ENCODE measurements around the gene NUP153.
A peak's percentile ranks its signal among the peaks of the same experiment; 100 is the strongest.
"Not testable (repeated sequence)": the region's sequence is repeated elsewhere in the genome, so short reads cannot be mapped to it uniquely, and the experiment has no call there.

NUP153 gene

GRCh38 chr6:17714177-17714576 lies 7.5 kb upstream of the NUP153 start:
- peaks cover 12% of the 10 kb centered on the region for H3K4me1 ChIP-seq (ENCODE audit: insufficient read depth, poor library complexity, severe bottlenecking)
- no peaks in the 10 kb centered on the region for H3K36me3 ChIP-seq (ENCODE audit: low read depth)
- ATAC-seq (ENCODE audit: low read depth) (no peak), DNase-seq (ENCODE audit: low spot score) (no peak)
- no peak for TF ChIP-seq CTCF (IDR thresholded peaks at IDR 0.05; ENCODE audit: poor library complexity, severe bottlenecking)
- peak overlapping the region; percentile 23 for H3K27ac ChIP-seq (ENCODE audit: poor library complexity, severe bottlenecking)
- H3K9me3 ChIP-seq (ENCODE audit: severe bottlenecking) = no peaks in the 10 kb centered on the region
- no peak overlapping the region for H3K4me3 ChIP-seq (ENCODE audit: severe bottlenecking)
- H3K27me3 ChIP-seq (ENCODE audit: insufficient read depth, poor library complexity, severe bottlenecking) = no peaks in the 10 kb centered on the region

- TF ChIP-seq CTCF (IDR thresholded peaks at IDR 0.05; ENCODE audit: poor library complexity, severe bottlenecking) = no peak
- ATAC-seq (ENCODE audit: low read depth) (no peak), DNase-seq (ENCODE audit: low spot score) (no peak)
- Histone ChIP-seq H3K9me3 (ENCODE audit: severe bottlenecking) (no peaks in the 10 kb centered on the region), H3K36me3 (ENCODE audit: low read depth) (no peaks in the 10 kb centered on the region), H3K4me1 (ENCODE audit: insufficient read depth, poor library complexity, severe bottlenecking) (peaks cover 12% of the 10 kb centered on the region), H3K4me3 (ENCODE audit: severe bottlenecking) (no peak overlapping the region), H3K27ac (ENCODE audit: poor library complexity, severe bottlenecking) (no peak overlapping the region), H3K27me3 (ENCODE audit: insufficient read depth, poor library complexity, severe bottlenecking) (no peaks in the 10 kb centered on the region)
Measured at GRCh38 chr6:17712576-17712975, 5.9 kb upstream of the NUP153 start.

- Histone ChIP-seq H3K36me3 (ENCODE audit: low read depth) (no peaks in the 10 kb centered on the region), H3K4me3 (ENCODE audit: severe bottlenecking) (no peak overlapping the region), H3K27ac (ENCODE audit: poor library complexity, severe bottlenecking) (no peak overlapping the region), H3K27me3 (ENCODE audit: insufficient read depth, poor library complexity, severe bottlenecking) (no peaks in the 10 kb centered on the region), H3K4me1 (ENCODE audit: insufficient read depth, poor library complexity, severe bottlenecking) (peaks cover 9% of the 10 kb centered on the region), H3K9me3 (ENCODE audit: severe bottlenecking) (no peaks in the 10 kb centered on the region)
- TF ChIP-seq CTCF (IDR thresholded peaks at IDR 0.05; ENCODE audit: poor library complexity, severe bottlenecking) = no peak
- DNase-seq (ENCODE audit: low spot score) (no peak), ATAC-seq (ENCODE audit: low read depth) (no peak)
Measured at GRCh38 chr6:17710331-17710730, 3.6 kb upstream of the NUP153 start.

GRCh38 chr6:17709476-17709875 lies 2.8 kb upstream of the NUP153 start:
- no peak for DNase-seq (ENCODE audit: low spot score)
- ATAC-seq (ENCODE audit: low read depth) = no peak
- Histone ChIP-seq H3K27me3 (ENCODE audit: insufficient read depth, poor library complexity, severe bottlenecking) (no peaks in the 10 kb centered on the region), H3K4me3 (ENCODE audit: severe bottlenecking) (no peak overlapping the region), H3K9me3 (ENCODE audit: severe bottlenecking) (no peaks in the 10 kb centered on the region), H3K36me3 (ENCODE audit: low read depth) (no peaks in the 10 kb centered on the region), H3K27ac (ENCODE audit: poor library complexity, severe bottlenecking) (no peak overlapping the region), H3K4me1 (ENCODE audit: insufficient read depth, poor library complexity, severe bottlenecking) (peaks cover 6% of the 10 kb centered on the region)
- no peak for TF ChIP-seq CTCF (IDR thresholded peaks at IDR 0.05; ENCODE audit: poor library complexity, severe bottlenecking)

GRCh38 chr6:17708035-17708434 lies 1.3 kb upstream of the NUP153 start:
- not testable (repeated sequence) for H3K4me3 ChIP-seq (ENCODE audit: severe bottlenecking); H3K36me3 ChIP-seq (ENCODE audit: low read depth); H3K9me3 ChIP-seq (ENCODE audit: severe bottlenecking); ATAC-seq (ENCODE audit: low read depth); H3K27me3 ChIP-seq (ENCODE audit: insufficient read depth, poor library complexity, severe bottlenecking); H3K27ac ChIP-seq (ENCODE audit: poor library complexity, severe bottlenecking); DNase-seq (ENCODE audit: low spot score)
- H3K4me1 ChIP-seq (ENCODE audit: insufficient read depth, poor library complexity, severe bottlenecking) = peaks cover 10% of the 10 kb centered on the region

Measured in RWPE2 (cell line).